Body of pancreas (tissue), 4 donors: ENCODE data around the gene BRD4. TPM values are rescaled to one million over a fixed set of nuclear protein-coding genes. Genes with fewer than 3 reads are reported as not detected.

ENCODE experiments used
- ATAC-seq: fragments of 150-250 bp; one replicate; pipeline ENCODE4 v1.9.1; 2016
- DNase-seq, 4 donors: peaks; one replicate each; pipeline ENCODE4 v3.0.0-alpha.2; 2019
- H3K27ac ChIP-seq, 4 donors: fragments of 200-600 bp; sonication (generic); 1 replicate in 3 of 4; 2 replicates in 1 of 4; pipeline versions ENCODE4 v1.5.1 to v1.6.1; 2016 to 2019; ENCODE audit warnings: mild to moderate bottlenecking in 1 of 4, mixed read lengths in 1 of 4, moderate library complexity in 1 of 4
- H3K27me3 ChIP-seq, 2 donors: fragments of 200-600 bp; sonication (generic); one replicate each; pipeline ENCODE4 v1.6.0; 2016; ENCODE audit warnings: mild to moderate bottlenecking in 1 of 2
- H3K36me3 ChIP-seq, 2 donors: fragments of 200-600 bp; sonication (generic); replicated peaks in 1 of 2; 2 replicates each; pipeline ENCODE4 v1.5.1; 2016; ENCODE audit warnings: low read depth in 2 of 2; ENCODE audit not compliant: insufficient read depth in 1 of 2
- H3K4me1 ChIP-seq: fragments of 200-600 bp; sonication (generic); one replicate; pipeline ENCODE4 v1.6.0; 2016
- H3K4me3 ChIP-seq, 2 donors: fragments of 200-600 bp; sonication (generic); 1 replicate in 1 of 2; 2 replicates in 1 of 2; pipeline ENCODE4 v1.5.1; 2016 to 2019
- H3K9me3 ChIP-seq, 3 donors: fragments of 200-600 bp; sonication (generic); 1 replicate in 2 of 3; 2 replicates in 1 of 3; pipeline ENCODE4 v1.5.1; 2016
- POLR2A ChIP-seq, 3 donors: fragments of 450-650 bp; IDR thresholded peaks; one replicate each; pipeline ENCODE4 v1.6.1; 2016; ENCODE audit warnings: antibody characterized with exemption in 3 of 3, mild to moderate bottlenecking in 2 of 3
- WGBS, 2 donors: methylation state at CpG; one replicate each; pipeline ENCODE4 v1.1.5; 2017; 5-methylcytosine and 5-hydroxymethylcytosine counted together
- intact Hi-C: fragments of 100-400 bp; cut with DNase I; formaldehyde crosslinking; loops from one replicate; pipeline ENCODE4 v1.15.1; 2023
- total RNA-seq, 2 donors: library from RNA; depleted of rRNA; stranded (reverse); fragments of >200 nt; gene quantifications; one replicate each; pipeline ENCODE4 v1.1.0, GENCODE V29; 2016
- TF ChIP-seq, protein P1 (sequence below), 7 experiments: fragments of 450-650 bp in 4 of 7; fragments of 200-600 bp in 3 of 7; sonication (generic) in 3 of 7; IDR thresholded peaks; one replicate each; pipeline ENCODE4 v1.5.1; 2016 to 2019; ENCODE audit warnings: antibody characterized with exemption in 7 of 7

BRD4 gene
- total RNA-seq, 2 donors from 2014 or later = 15.3 to 33.6 TPM

DNA sequence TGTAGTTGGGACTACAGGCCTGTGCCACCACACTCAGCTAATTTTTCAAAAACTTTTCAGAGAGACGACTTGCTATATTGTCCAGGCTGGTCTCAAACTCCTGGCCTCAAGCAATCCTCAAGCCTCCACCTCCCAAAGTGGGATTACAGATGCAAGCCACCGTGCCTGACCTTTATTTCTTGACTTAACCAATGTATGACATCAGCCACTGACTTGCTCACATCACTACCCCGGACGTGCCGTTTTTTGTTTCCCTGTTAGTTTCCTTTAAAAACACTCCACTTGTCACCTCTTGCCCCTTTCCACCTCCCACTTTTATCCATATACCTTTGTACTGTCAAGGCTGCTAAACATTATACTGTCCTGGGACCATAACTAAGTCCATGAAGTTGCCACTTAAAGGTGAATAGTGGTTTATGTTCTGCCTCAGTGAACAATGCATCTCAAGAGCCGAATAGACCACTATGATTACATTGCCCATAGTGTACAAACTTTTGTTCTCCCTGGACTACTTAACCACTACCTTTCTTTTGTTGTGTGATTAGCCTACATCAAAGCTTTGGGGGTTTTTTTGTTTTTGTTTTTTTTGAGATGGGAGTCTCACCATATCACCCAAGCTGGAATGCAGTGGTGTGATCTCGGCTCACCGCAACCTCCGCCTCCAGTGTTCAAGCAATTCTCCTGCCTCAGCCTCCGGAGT lies 97.8 kb downstream of the BRD4 start:
- Histone ChIP-seq H3K27ac (no peak overlapping the region), H3K4me1 (peaks cover 4% of the 10 kb centered on the region), H3K4me3 (no peak overlapping the region), H3K9me3 (no peaks in the 10 kb centered on the region), H3K36me3 (peaks cover 13 to 23% of the 10 kb centered on the region in 2 donors), H3K27me3 (peaks cover 0 to 6% of the 10 kb centered on the region in 2 donors)
- no peak for ATAC-seq
- TF ChIP-seq, protein P1, sequence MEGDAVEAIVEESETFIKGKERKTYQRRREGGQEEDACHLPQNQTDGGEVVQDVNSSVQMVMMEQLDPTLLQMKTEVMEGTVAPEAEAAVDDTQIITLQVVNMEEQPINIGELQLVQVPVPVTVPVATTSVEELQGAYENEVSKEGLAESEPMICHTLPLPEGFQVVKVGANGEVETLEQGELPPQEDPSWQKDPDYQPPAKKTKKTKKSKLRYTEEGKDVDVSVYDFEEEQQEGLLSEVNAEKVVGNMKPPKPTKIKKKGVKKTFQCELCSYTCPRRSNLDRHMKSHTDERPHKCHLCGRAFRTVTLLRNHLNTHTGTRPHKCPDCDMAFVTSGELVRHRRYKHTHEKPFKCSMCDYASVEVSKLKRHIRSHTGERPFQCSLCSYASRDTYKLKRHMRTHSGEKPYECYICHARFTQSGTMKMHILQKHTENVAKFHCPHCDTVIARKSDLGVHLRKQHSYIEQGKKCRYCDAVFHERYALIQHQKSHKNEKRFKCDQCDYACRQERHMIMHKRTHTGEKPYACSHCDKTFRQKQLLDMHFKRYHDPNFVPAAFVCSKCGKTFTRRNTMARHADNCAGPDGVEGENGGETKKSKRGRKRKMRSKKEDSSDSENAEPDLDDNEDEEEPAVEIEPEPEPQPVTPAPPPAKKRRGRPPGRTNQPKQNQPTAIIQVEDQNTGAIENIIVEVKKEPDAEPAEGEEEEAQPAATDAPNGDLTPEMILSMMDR (IDR thresholded peaks at IDR 0.05) = no peak
- no peak for TF ChIP-seq POLR2A (IDR thresholded peaks at IDR 0.05)
- intact Hi-C loops = no loop called here
- DNase-seq = no peak
- 69 to 74% methylated on average over 10 of the region's 10 CpGs for WGBS, 2 donors

DNA sequence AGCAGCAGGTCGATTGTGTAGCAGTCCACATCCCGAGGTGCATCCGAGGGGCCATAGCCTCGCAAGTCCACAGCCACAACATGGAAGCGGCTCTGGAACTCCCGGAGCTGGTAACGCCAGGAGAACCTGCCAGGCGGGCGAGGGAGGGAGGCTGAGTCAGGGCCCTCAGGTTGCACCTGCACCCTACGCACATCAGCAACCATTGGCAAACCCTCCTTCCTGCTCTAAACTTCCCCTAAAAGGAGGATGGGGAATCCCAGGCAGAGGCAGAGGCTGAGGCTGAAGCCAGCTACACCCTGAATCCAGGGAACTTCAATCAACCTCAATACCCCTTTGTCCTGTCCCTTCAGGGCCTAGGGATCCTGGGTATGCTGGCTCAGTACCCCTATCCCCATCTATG lies 101.1 kb downstream of the BRD4 start:
- Histone ChIP-seq H3K27me3 (peaks cover 0 to 6% of the 10 kb centered on the region in 2 donors), H3K4me3 (no peak overlapping the region), H3K4me1 (peaks cover 4% of the 10 kb centered on the region), H3K27ac (no peak overlapping the region), H3K9me3 (no peaks in the 10 kb centered on the region), H3K36me3 (peaks cover 0 to 5% of the 10 kb centered on the region in 2 donors)
- ATAC-seq = no peak
- DNase-seq = no peak
- WGBS, 2 donors = 40 to 81% methylated on average over 1 to 10 of the region's 10 CpGs
- no peak for TF ChIP-seq POLR2A (IDR thresholded peaks at IDR 0.05)
- TF ChIP-seq, protein P1 (IDR thresholded peaks at IDR 0.05) = no peak
- intact Hi-C loops = no loop called here

DNA sequence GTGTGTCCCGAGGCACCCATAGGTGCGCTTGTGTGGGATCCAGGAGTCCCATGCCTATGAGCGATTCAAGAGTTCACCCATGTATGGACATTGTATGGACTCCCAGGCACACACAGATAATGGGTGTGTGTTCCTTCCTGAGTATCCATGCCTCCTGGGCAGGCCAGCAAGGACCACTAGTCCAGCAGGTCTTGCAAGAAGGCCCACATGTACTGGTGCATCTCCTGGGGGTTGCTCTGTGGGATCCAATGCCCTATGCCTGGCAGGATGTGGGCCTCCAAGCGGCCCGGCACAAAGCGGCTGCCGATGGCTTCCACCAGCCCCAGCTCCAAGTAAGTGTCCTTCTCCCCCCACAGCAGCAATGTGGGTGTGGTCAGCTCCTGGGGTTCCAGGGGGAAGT lies 105.1 kb downstream of the BRD4 start:
- H3K36me3 ChIP-seq = no peaks in the 10 kb centered on the region
- H3K9me3 ChIP-seq = no peaks in the 10 kb centered on the region
- 86 to 92% methylated on average over 2 to 7 of the region's 7 CpGs for WGBS, 2 donors
- intact Hi-C loops = no loop called here
- no peak overlapping the region for H3K27ac ChIP-seq
- H3K4me1 ChIP-seq = peaks cover 12% of the 10 kb centered on the region
- ATAC-seq = no peak
- DNase-seq = no peak
- H3K27me3 ChIP-seq = peaks cover 0 to 4% of the 10 kb centered on the region in 2 donors
- TF ChIP-seq, protein P1 (IDR thresholded peaks at IDR 0.05) = no peak
- no peak for TF ChIP-seq POLR2A (IDR thresholded peaks at IDR 0.05)
- H3K4me3 ChIP-seq = no peak overlapping the region

DNA sequence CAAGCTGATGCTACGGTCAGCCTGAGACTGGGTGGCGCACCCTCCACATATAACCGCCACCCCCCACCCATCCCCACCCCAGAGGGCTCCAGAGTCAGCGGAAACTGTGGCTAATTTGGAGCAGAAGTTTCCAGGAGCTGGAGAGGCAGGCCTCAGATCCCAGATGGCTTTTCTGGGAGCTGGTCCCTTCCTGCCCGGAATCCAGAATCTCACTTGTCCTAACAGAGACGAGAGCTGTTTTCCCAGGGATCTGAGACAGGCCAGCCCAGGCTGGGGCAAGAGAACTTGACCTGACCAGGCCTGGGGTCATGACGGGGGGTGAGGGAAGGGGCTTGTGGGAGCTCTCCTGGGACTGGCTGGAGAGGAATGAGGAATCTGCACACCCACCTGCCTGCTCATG lies 106.6 kb downstream of the BRD4 start:
- no peaks in the 10 kb centered on the region for H3K36me3 ChIP-seq
- no peak overlapping the region for H3K4me3 ChIP-seq
- whole genome bisulfite sequencing, 2 donors = 88 to 91% methylated on average over 7 of the region's 7 CpGs
- no peak for TF ChIP-seq POLR2A (IDR thresholded peaks at IDR 0.05)
- TF ChIP-seq, protein P1 (IDR thresholded peaks at IDR 0.05) = no peak
- ATAC-seq (no peak), DNase-seq (no peak)
- intact Hi-C loops = no loop called here
- peaks cover 8% of the 10 kb centered on the region for H3K4me1 ChIP-seq
- no peaks in the 10 kb centered on the region for H3K9me3 ChIP-seq
- H3K27me3 ChIP-seq = no peaks in the 10 kb centered on the region
- H3K27ac ChIP-seq = no peak overlapping the region
